HCT116 (cell line): Measurements from ENCODE around the gene ZNFX1. TPM values are rescaled to one million over a fixed set of nuclear protein-coding genes. Genes with fewer than 3 reads are reported as not detected.

ENCODE experiments used
- ATAC-seq: fragments of 200-7000 bp; cut with Tn5 transposase; 2 replicates; pipeline ENCODE4 v1.9.1; 2020; ENCODE audit warnings: mild to moderate bottlenecking, moderate library complexity
- BruUV-seq: library from RNA; stranded (reverse); fragments of 400-500 nt; replicated peaks from 2 replicates; lab custom pipeline; 2021; lab: Mats Ljungman, UMichigan
- CTCF ChIA-PET: fragments of 300-600 bp; sonication (Branson Sonifier 250); formaldehyde crosslinking; loops from one replicate; lab custom pipeline; 2021; ENCODE audit warnings: antibody characterized with exemption; lab: Charles Lee
- POLR2A ChIA-PET: fragments of 300-600, 350-600 bp; sonication (Branson Sonifier 250); formaldehyde crosslinking; loops from one replicate; lab custom pipeline; 2021; ENCODE audit warnings: antibody characterized with exemption; lab: Charles Lee
- RAD21 ChIA-PET, 2 experiments: fragments of 300-600 bp; sonication (Branson Sonifier 250); formaldehyde crosslinking; loops; one replicate each; lab custom pipeline; 2023; ENCODE audit warnings: low total read pairs in 2 of 2; ENCODE audit not compliant: uncharacterized antibody in 2 of 2, unreplicated experiment in 2 of 2, low non-redundant PET in 1 of 2; lab: Charles Lee
- DNase-seq: peaks from one replicate; pipeline ENCODE4 v3.0.0-alpha.2; 2010; ENCODE audit warnings: low read depth, low spot score
- H2AFZ ChIP-seq: fragments of 200-600 bp; shearing (Covaris generic), sonication (generic); 2 replicates; pipeline ENCODE4 v1.6.1; 2017; ENCODE audit warnings: low read depth, mixed run types, mixed read lengths, antibody characterized with exemption, low read length; ENCODE audit not compliant: poor library complexity, severe bottlenecking
- H3K27ac ChIP-seq: 2 replicates; pipeline ENCODE4 v1.5.1; 2012; ENCODE audit warnings: low read depth, low read length
- H3K27me3 ChIP-seq: fragments of 200-600 bp; sonication (generic); 2 replicates; pipeline ENCODE4 v1.6.1; 2016; ENCODE audit warnings: mixed run types, low read length, mixed read lengths; ENCODE audit not compliant: insufficient read depth
- H3K36me3 ChIP-seq, 2 experiments: fragments of 200-500 bp in 1 of 2; fragments of 200-600 bp in 1 of 2; sonication (Bioruptor generic) in 1 of 2; sonication (generic) in 1 of 2; 2 replicates each; pipeline versions ENCODE4 v1.5.1 to v1.6.1; 2014 to 2016; ENCODE audit warnings: low read length in 2 of 2, inconsistent platforms in 1 of 2, mixed read lengths in 1 of 2, mixed run types in 1 of 2; ENCODE audit not compliant: insufficient read depth in 2 of 2, control insufficient read depth in 1 of 2
- H3K4me1 ChIP-seq, 2 experiments: fragments of 200-600 bp in 1 of 2; sonication (generic) in 1 of 2; 2 replicates each; pipeline versions ENCODE4 v1.5.1 to v1.6.1; 2012 to 2017; ENCODE audit warnings: low read length in 2 of 2, inconsistent platforms in 1 of 2, mild to moderate bottlenecking in 1 of 2, mixed read lengths in 1 of 2, mixed run types in 1 of 2, moderate library complexity in 1 of 2; ENCODE audit not compliant: insufficient read depth in 2 of 2, control insufficient read depth in 1 of 2
- H3K4me2 ChIP-seq: fragments of 200-600 bp; sonication (generic); 2 replicates; pipeline ENCODE4 v1.6.1; 2017; ENCODE audit warnings: mixed run types, low read length, mixed read lengths
- H3K4me3 ChIP-seq, 2 experiments: fragments of 200-600 bp in 1 of 2; sonication (generic) in 1 of 2; replicated peaks in 1 of 2; 2 replicates each; pipeline ENCODE4 v1.5.1; 2011 to 2016; ENCODE audit warnings: low read length in 2 of 2, control low read depth in 1 of 2, low read depth in 1 of 2, mild to moderate bottlenecking in 1 of 2, mixed read lengths in 1 of 2, mixed run types in 1 of 2
- H3K79me2 ChIP-seq: fragments of 200-600 bp; sonication (generic); 2 replicates; pipeline ENCODE4 v1.6.1; 2017; ENCODE audit warnings: mild to moderate bottlenecking, mixed run types, low read length, moderate library complexity, mixed read lengths; ENCODE audit not compliant: insufficient read depth
- H3K9ac ChIP-seq: fragments of 200-600 bp; sonication (generic); 2 replicates; pipeline ENCODE4 v1.6.1; 2016; ENCODE audit warnings: low read length, mixed read lengths
- H3K9me2 ChIP-seq: fragments of 200-600 bp; sonication (generic), shearing (Covaris generic); 2 replicates; pipeline ENCODE4 v1.6.1; 2017; ENCODE audit warnings: mixed run types, mild to moderate bottlenecking, moderate library complexity; ENCODE audit not compliant: insufficient read depth
- H3K9me3 ChIP-seq, 2 experiments: fragments of 200-500 bp in 1 of 2; fragments of 200-600 bp in 1 of 2; sonication (Bioruptor generic) in 1 of 2; sonication (generic) in 1 of 2; 2 replicates each; pipeline ENCODE4 v1.6.1; 2014 to 2017; ENCODE audit warnings: low read length in 2 of 2, mixed read lengths in 2 of 2, inconsistent platforms in 1 of 2, low read depth in 1 of 2, mild to moderate bottlenecking in 1 of 2, mixed run types in 1 of 2, moderate library complexity in 1 of 2; ENCODE audit not compliant: control insufficient read depth in 1 of 2, insufficient read depth in 1 of 2
- H4K20me1 ChIP-seq: fragments of 200-600 bp; sonication (generic), shearing (Covaris generic); 2 replicates; pipeline ENCODE4 v1.6.1; 2017; ENCODE audit warnings: mixed run types, mild to moderate bottlenecking, moderate library complexity; ENCODE audit not compliant: insufficient read depth
- CBX3 ChIP-seq: IDR thresholded peaks from 2 replicates; pipeline ENCODE4 v1.6.1; 2012; ENCODE audit warnings: low read depth
- CTCF ChIP-seq, 3 experiments: fragments of 200-600 bp in 1 of 3; sonication (generic) in 1 of 3; IDR thresholded peaks in 2 of 3; conservative IDR thresholded peaks in 1 of 3; 2 replicates each; pipeline ENCODE4 v1.5.1; 2012 to 2017; ENCODE audit warnings: low read depth in 2 of 3, low read length in 2 of 3, antibody characterized with exemption in 1 of 3, borderline replicate concordance in 1 of 3, control low read depth in 1 of 3, mild to moderate bottlenecking in 1 of 3, mixed read lengths in 1 of 3, mixed run types in 1 of 3, moderate library complexity in 1 of 3; ENCODE audit not compliant: insufficient read depth in 1 of 3
- EZH2 ChIP-seq: fragments of 200-600 bp; sonication (generic); IDR thresholded peaks from 2 replicates; pipeline ENCODE4 v1.6.1; 2017; ENCODE audit warnings: antibody characterized with exemption, mixed run types
- EZH2phosphoT487 ChIP-seq: fragments of 200-600 bp; IDR thresholded peaks from 2 replicates; pipeline ENCODE4 v1.6.1; 2018; ENCODE audit warnings: antibody characterized with exemption, borderline replicate concordance
- FOSL1 ChIP-seq: IDR thresholded peaks from 2 replicates; pipeline ENCODE4 v1.6.1; 2012; ENCODE audit warnings: low read depth
- JUND ChIP-seq: IDR thresholded peaks from 2 replicates; pipeline ENCODE4 v1.6.1; 2012
- POLR2A ChIP-seq: IDR thresholded peaks from 2 replicates; pipeline ENCODE4 v1.7.0; 2011; ENCODE audit warnings: borderline replicate concordance; ENCODE audit not compliant: insufficient read depth, insufficient read length; ENCODE audit errors: extremely low read depth
- REST ChIP-seq: IDR thresholded peaks from 2 replicates; pipeline ENCODE4 v1.6.1; 2012; ENCODE audit warnings: low read depth
- SIN3A ChIP-seq: IDR thresholded peaks from 2 replicates; pipeline ENCODE4 v1.6.1; 2012; ENCODE audit warnings: low read depth
- SP1 ChIP-seq: IDR thresholded peaks from 2 replicates; pipeline ENCODE4 v1.6.1; 2012; ENCODE audit warnings: low read depth
- ZBTB33 ChIP-seq: IDR thresholded peaks from 2 replicates; pipeline ENCODE4 v1.6.1; 2011; ENCODE audit warnings: mild to moderate bottlenecking, low read length, moderate library complexity; ENCODE audit not compliant: insufficient replicate concordance; ENCODE audit errors: extremely low read depth
- ZFX ChIP-seq: fragments of 450-650 bp; IDR thresholded peaks from 2 replicates; pipeline ENCODE4 v1.6.1; 2017
- ZNF274 ChIP-seq: fragments of 200-500 bp; sonication (Bioruptor generic); IDR thresholded peaks from 2 replicates; pipeline ENCODE4 v1.6.1; 2014; ENCODE audit warnings: mild to moderate bottlenecking, low read depth, low read length, inconsistent platforms
- intact Hi-C: fragments of 100-400 bp; cut with micrococcal nuclease; formaldehyde crosslinking; loops from 2 replicates; pipeline ENCODE4 v1.10.0; 2022
- total RNA-seq: library from RNA; stranded (reverse); gene quantifications from one replicate; pipeline ENCODE4 v1.2.1, GENCODE V29; 2021; ENCODE audit not compliant: unreplicated experiment

ZNFX1 gene
- total RNA-seq, 1 experiment from 2014 or later = 24.1 TPM

GRCh38 chr20:49210101-49210756, 67.6 kb downstream of the ZNFX1 start:
- no peaks in the 10 kb centered on the region for H3K9me2 ChIP-seq
- DNase-seq (no peak), ATAC-seq (no peak)
- no peaks in the 10 kb centered on the region for H3K79me2 ChIP-seq
- TF ChIP-seq CTCF (IDR thresholded peaks at IDR 0.05 in 2 of 3, conservative IDR thresholded peaks at IDR 0.05 in 1 of 3; ENCODE audit: borderline replicate concordance in 1 of 3, insufficient read depth in 1 of 3, low read depth in 2 of 3, low read length in 2 of 3) = no peak
- TF ChIP-seq SIN3A = no peak
- no peak for TF ChIP-seq POLR2A
- no peak for TF ChIP-seq ZBTB33
- TF ChIP-seq ZFX = no peak
- TF ChIP-seq EZH2 = no peak
- TF ChIP-seq EZH2phosphoT487 = no peak
- TF ChIP-seq FOSL1 = no peak
- no peak for TF ChIP-seq JUND
- no peak for TF ChIP-seq ZNF274
- no peak for TF ChIP-seq CBX3
- TF ChIP-seq REST = no peak
- TF ChIP-seq SP1 = no peak
- H3K4me3 ChIP-seq = no peak overlapping the region
- H3K4me1 ChIP-seq = no peaks in the 10 kb centered on the region
- no peaks in the 10 kb centered on the region; the same call in 1 of the 2 replicates for H4K20me1 ChIP-seq
- ChIA-PET RAD21 (no interaction called here), CTCF (no interaction called here), POLR2A (no interaction called here)
- no peaks in the 10 kb centered on the region for H3K27me3 ChIP-seq
- no peaks in the 10 kb centered on the region for H3K36me3 ChIP-seq
- no peak overlapping the region for H3K4me2 ChIP-seq
- peaks cover 6 to 11% of the 10 kb centered on the region in 2 experiments; a peak in 2 of 4 replicates for H3K9me3 ChIP-seq
- BruUV-seq = no TSS peak
- intact Hi-C loops = no loop called here
- H2AFZ ChIP-seq = no peak overlapping the region
- H3K9ac ChIP-seq = no peak overlapping the region
- H3K27ac ChIP-seq = no peak overlapping the region
